HG02852 (cell line): ENCODE data around the gene ATG10.

Experiments
- ATAC-seq: cut with Tn5 transposase; IDR thresholded peaks from one replicate; pipeline ENCODE4 v1.9.1; 2021; ENCODE audit warnings: mild to moderate bottlenecking, moderate library complexity; ENCODE audit not compliant: unreplicated experiment

Gene ATG10

DNA sequence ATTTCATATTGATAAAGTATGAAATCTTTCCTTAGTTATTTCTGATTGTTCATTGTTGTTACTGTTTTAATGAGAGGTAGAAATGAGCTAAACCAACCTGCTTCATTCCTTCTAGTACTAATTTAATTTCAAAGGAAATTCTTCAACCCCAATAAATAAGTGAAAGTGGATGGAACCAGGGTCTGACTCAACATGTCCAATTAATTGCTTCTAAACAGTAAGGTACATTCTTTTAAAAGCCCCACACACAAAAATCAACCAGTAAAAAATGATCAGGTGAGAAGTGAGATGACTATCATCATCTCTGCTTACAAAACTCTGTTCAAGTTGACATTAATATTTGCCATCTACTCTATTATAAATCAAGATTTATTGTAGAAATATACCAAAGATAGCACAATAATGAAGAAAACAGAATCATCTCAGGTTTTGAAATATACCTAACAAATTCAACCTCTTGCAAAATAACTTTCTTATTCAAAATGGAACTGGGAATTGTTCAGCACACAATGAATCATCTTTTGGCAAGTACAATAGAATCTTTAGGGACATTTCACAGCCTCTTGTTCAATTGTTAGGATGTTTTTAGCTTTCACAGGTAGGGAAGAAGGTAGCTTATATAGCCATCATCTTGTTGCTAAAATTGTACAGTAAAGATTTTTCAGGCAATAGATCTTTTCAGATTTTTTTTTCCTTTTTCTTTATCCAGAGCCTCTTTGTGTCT, 191.8 kb downstream of the ATG10 start:
- ATAC-seq: no peak

DNA sequence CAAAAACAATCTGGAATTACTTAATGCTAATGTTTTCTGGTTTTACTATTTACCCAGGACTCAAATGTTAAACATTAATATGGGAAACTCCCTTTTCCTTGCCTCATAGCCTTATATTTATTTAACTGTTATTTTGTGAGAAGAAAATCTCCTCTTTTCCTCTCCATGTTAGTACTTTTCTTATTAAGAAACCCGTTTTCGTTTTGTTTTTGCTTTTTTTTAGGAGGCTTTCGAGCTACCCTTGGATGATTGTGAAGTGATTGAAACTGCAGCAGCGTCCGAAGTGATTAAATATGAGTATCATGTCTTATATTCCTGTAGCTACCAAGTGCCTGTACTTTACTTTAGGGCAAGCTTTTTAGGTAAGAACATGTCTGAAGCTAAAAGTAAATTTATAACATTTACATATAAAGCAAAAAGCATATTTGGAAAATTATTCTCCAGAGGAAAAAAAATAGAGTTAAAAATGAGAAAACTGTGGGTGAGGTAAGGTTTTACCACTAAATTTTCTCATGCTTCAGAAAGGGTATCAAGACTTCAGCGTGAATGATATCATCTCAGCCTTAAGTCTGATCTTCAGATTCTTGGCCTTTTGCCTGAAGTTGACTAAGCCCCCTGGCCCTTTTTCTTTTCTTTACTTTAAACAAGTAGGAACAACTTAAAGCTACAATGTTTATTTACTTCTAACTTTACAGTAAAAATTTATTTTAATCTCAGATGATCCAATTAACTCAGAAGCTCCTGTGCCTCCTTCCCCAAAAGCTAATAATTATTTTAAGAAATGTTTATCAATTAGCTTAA, 192.6 kb downstream of the ATG10 start:
- ATAC-seq: no peak

DNA sequence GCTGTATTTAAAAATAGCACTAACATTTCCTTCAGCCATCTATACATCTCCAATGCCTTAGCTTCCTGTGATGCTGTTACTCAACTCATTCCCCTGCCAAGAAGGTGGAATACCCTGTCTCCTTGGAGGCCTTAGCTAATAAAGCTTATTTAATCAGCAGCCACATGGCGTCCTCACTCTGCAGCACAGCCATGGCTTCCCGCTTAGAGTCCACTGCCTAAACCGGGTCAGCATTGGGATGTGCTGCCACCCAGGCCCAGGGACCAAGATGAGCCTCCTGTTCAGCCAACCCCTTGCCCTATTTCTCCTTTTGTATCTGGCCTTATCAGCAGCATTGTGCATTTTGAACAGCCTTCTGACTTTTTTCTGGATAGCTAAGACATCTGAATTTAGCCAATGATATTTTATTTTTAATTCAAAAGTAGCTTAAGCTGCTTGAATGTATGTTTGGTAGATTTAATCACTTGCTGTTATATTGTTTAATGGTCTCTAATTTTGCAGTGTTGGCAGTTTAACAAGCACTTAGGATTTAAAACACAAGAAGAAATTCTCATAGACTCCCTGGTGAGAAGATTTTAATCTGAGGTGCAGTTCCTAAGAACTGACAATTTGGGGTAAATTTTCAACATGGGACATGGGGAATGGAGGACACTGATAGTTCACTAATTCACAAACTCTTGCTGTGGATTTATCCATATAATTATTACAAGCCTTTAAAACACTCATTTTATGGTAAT, 193.3 kb downstream of the ATG10 start:
- ATAC-seq: no peak

DNA sequence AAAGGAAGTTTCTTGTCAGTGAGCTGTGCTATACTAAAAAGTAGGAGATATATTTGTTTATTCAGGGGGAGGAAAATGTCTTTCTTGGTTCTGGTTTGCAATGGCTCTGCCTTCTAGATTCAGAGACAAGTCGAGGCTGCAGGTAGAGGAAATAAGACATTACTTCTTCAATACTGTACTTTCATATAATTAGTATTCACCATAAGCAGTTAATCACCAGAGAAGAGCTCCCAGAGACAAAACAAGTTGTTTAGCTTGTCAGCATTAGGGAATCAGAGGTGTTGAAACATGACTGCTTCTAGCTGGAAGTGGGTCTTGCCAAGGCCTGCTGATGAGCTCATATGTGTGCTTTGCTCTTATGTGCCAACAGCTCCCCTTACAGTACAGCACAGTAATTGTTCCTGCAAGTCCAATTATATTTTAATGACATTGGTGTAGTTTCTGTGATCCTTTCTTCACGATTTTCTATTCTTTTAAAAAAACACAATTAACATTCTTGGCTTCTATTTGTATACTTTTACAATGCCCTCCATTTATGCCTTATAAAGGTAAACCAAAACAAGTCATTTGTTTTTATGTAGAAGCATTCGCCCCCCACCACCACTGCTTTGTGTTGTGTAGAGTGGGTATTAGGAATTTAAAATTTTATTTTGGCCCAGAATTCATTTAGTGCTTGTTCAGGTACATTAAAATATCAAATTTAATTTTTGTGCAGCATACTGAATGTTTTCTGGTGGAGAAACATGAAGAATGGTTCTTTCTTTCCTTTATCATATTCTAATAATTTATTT, 194.1 kb downstream of the ATG10 start:
- peak; percentile 90 for ATAC-seq

DNA sequence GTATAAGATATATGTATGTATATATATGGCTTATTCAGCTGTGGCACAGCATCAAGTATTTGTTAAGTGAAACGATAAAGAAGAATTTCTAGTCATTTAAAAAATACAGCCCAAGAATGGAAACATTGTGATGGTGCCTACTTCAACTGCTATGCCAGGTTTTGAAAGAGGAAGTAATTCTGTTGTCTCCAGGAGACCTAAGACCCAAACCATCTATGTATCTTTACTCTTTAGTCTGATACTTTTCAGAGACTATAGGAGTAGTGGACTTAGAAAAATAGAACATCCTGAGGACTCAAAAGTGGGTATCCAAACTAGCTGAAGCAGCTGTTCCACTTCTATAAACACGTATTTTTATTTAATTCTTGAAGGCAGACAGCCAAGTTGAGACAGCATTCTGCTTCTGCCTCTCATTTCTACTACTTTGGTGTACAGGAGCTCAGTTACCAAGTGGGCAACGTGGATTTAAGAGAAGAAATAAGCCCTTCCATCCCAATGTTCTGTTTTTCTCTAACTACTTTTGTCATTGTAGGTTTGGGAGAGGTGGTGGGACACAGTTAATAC, 195.6 kb downstream of the ATG10 start:
- ATAC-seq: no peak

DNA sequence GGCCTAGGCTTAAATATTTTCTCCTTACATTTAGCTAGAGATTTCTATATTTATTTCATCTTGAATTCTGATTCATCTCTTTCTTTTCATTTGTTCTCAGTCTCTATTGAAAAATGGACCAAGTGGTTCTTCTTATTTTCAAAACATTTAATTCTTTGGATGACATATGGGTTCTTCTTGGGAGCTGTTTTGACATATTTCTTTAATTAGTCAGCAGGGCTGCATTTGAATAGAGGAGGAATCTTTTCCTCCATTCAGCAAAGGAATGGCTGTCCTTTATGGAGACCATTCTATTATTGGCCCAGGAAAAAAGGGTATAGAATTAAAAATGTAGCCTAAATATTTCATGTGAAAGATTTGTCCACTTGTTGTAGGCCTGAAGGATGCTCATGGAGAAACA, 196.5 kb downstream of the ATG10 start:
- no peak for ATAC-seq

DNA sequence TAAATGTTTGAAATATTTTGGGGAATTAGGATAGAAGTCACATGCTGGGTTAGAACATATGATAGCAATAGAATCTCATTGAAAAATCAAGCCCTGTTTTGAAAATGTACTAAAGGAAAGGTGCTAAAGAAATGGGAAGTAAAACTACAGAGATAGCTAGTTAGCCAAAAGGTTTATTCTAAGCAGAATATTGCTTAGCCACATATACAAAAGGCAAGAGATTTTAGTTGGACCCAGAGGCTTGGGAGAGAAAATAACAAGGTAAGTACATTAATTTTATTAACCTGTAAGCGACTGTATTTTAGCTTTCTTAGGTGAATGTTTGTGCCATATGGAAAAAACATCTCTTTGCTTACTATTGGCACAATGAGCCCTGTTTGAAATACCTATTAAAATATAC, 198.1 kb downstream of the ATG10 start:
- no peak for ATAC-seq

DNA sequence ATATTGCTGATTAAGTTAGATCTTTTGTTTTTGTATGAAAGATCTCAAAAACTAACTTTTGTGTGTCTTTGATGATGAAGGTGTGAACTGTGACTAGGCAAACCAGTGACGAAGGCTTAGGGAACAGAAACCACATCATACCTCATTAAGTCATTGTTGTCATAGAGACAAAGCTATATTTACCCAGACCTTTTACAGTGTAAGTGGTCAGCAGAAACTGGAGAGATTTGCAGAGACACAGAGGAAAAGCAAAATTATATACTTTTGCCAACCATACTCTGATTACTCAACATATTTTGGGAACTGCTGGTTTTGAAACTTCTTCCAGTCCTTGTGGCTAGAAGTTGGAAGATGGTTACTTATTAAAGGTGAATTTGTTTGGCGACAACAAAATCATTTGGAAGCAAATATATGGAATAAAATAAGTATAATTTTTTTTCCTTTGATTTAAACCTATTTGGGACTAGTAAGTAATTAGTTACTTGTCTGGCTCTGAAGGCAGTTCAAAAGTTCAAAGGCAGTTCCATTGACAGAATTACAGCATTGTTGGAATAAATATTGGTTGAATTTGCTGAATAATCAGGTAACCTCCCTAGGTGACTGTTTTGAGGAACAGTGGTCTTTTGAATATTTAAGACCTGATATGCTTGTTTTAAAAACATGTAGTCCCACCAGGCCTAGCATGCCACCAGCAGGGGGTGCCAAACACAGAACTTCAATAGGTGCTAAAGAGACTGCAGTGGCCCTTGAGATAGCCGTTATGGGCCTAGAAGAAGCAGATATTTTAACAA, 202.5 kb downstream of the ATG10 start:
- peak; percentile 99 for ATAC-seq

DNA sequence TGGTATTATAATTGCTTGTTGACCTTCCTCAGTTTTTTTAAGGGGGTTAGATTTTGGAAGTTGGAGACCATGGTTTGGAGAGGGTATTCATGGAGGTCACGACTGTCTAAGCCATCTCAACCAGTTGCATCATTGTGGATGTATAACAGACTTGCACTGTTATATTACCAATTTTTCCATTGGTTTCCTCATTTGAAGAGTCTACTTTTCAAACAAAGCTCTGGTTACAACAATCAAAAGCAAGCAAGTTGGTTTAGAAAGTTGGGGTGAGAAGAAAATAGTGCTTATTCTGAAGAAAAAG, 203.0 kb downstream of the ATG10 start:
- no peak for ATAC-seq

DNA sequence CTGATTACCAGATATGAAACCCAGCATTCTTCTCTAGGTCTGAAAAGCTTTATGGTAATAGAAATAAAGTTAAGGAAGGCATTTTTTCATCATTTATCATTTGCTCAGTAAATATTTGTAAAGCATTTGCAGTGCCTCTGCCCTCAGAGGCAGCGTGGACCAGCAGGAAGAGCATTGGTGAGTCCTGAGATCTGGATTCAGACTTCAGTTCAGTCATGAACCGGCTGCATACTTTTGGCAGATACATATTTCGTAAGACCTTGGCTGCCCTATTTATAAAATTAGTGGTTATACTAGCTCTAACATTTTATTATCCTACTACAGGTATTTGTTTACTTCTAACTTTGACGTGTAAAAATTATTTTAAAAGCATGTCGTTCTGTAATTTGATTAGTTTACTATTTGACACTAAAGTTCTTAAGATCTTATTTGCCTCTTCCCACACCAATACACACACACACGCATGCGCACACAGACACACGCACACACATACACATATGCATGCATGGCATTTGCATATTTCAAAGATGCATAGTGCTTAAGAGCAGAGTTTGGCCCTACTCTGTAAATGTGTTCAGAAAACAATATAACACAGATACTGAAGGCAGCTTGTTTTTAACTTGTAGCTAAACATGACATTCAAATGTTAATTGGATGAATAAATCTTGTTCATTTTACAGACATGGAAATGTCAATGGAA, 204.4 kb downstream of the ATG10 start:
- ATAC-seq: no peak

DNA sequence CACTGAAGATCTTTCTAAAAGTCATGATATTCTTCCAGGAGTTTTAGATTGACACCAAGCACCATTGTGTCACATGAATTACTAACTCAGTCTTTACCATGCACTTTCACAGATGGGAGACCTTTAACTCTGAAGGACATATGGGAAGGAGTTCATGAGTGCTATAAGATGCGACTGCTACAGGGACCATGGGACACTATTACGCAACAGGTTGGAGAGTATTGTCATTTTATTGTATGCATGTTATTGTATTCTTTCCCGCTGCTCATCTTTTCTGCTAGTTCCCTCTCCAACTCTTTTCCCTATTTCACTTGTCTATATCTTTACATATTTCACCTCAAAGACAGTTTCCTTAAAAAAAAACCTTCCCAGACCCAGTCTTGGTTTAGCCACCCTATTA, 206.6 kb downstream of the ATG10 start:
- no peak for ATAC-seq

DNA sequence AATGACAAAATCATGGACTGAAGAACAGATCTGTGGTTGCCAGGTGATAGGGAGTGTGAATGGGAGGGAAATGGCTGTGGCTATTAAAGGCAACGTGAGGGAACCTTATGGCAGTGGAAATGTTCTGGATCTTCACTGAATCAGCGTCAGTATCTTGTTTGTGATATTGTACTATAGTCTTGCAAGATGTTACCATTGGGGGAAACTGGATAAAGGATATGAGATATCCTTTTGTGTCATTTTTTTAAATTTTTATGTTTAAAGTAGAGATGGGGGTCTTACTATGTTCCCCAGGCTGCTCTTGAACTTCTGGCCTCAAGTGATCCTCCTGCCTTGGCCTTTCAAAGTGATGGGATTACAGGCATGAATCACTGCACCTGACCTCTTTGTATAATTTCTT, 210.8 kb downstream of the ATG10 start:
- ATAC-seq: no peak

DNA sequence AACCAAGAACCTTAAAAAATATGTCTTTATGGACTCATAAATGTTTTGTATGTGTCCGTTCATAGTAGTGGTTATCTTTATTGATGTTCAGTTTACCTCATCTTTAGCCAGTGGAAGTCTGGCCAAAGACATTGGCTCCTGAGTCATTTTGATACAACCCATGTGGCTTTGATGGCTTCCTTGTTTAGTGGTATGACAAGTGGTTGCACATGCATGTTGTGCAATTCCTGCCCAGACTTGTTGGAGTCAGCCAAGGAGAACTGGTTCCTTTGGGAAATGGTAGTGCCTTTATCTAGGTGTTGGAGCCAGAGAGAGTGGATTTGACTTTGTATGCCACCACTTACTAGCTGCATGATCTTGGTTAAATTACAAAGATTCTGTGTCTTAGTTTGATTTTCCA, 212.0 kb downstream of the ATG10 start:
- peak; percentile 52 for ATAC-seq

DNA sequence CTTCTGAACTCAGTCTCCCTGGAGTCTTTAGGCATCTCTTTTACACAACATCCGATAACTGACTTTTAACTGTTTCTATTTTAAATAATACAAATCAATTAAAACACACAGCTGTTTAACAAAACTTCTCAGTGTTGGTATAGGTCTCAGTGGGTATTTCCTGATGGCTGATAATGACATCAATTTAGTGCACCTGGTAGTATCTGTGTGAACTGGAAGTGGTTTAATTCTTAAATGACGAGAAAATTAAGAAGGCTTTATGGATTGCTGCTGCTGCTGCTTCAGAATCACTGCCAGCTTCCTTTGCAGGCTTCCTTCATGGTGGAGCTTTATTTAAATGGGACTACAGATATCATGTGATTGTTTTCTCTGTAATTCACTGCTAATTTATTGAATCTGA, 214.0 kb downstream of the ATG10 start:
- no peak for ATAC-seq

DNA sequence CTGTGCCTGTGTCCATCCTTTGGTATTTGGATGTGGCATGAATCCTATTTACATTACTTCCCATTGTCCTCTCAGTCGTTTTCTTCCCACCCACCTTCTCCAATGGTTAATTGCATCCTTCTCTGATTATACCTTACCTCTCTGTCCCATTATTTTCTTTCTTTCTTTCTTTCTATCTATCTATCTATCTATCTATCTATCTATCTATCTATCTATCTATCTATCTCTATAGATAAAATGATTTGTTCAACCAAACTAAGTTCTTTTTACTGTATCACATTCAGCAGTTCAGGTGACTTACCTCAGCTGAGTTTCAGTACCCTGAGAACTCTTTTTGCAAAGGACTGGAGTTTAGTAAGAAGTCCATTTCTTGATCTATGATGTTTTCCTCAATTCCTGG, 225.7 kb downstream of the ATG10 start:
- ATAC-seq: no peak

DNA sequence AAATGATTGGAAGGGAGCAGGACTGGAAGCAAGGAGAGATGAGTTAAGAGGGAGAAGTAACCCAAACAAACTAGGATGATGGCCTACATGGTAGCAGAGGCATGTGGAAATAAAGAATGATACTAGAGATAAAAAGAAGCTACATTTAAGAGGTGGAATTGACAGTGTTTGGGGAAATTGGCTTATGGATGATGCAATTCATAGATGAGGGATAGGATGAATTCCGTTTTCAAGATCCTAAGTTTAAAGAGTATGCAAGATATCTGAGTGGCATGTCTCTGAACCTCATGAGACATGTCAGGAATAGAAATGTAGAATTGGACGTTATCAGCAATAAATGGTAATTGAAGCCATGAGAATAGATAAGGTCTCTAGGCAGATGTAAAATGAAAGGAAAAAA, 232.7 kb downstream of the ATG10 start:
- ATAC-seq: no peak

DNA sequence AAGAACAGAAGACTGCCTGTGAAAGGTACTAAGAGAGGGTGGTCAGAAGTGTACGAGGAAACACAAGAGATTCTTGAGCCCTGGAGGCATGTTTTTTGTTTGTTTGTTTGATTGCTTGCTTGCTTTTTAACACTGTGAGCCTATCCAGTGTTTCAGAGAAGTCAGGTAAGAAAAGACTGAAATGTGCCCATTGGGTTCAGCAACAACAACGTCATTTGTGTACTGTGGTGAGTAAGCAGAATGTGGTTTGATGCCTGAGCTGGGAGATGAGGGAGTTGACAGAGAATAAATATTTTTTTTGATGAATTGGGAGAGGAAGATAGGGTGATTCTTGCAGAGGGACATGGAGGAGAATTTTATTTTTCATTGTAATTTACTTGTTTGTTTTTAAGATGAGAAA, 233.2 kb downstream of the ATG10 start:
- ATAC-seq: no peak

DNA sequence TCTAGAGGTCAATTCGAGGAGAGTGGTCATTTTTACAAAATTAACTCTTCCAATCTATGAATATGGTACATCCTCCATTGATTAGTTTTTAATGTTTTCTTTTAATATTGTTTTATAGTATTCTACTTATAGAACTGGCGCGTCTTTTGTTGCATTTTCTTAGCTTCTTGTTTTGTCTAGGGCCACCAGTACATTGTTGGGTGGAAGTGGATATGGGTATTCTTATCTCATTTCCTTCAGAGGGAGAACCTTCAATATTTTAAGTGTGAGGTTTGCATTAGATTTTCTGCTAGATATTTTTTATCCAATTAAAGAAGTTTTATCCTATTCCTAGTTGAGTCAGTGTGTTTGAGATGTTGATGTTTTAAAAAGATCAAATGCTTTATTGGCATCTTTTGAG, 236.5 kb downstream of the ATG10 start:
- no peak for ATAC-seq

DNA sequence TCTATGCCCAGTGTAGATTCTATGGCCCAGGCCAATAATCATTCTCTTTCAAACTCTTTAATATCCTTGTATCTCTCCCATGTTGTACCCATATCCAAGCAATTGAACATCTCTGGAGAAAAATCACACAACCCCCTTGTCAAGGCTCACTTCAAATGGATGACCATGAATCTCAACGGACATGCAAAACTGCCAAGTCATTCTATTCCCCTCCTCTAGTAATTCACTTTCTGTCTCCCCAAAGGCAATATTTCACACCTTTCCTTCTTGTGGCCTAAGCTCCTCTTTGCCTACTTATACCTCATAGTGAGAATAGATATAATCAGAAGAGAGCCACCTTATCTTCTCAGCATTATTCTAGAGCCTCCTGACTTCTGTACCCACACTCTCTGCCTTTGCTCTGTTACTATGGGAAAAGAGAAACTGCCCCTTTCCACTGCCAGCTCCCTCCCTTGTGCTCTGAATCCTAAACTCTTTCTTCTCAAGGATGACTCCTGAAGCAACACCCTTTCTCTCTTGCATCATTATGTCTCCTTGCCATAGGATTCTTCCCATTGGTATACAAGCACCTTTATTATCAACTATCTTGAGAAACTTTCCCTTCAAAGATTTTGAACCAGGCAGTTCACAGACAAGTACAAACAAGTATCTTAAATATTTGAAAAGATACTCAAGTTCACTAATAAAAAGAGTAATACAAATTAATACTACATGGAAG, 240.2 kb downstream of the ATG10 start:
- no peak for ATAC-seq
